ENCODE results near the gene XAB2.
A peak's percentile ranks its signal among the peaks of the same experiment; 100 is the strongest.
"Not testable (repeated sequence)": the region's sequence is repeated elsewhere in the genome, so short reads cannot be mapped to it uniquely, and the experiment has no call there.

The XAB2 gene

GRCh38 chr19:7648265-7649014 is 19.1 kb upstream of the XAB2 start:
- DNase-seq (ENCODE audit: low read depth) = no peak

- no peak for DNase-seq (ENCODE audit: low read depth)
Observed at GRCh38 chr19:7647156-7647555, 17.8 kb upstream of the XAB2 start.

- no peak for DNase-seq (ENCODE audit: low read depth)
Observed at GRCh38 chr19:7646426-7646700, 17.0 kb upstream of the XAB2 start.

GRCh38 chr19:7645656-7646425 is 16.5 kb upstream of the XAB2 start:
- no peak for DNase-seq (ENCODE audit: low read depth)

GRCh38 chr19:7645163-7645562 is 15.8 kb upstream of the XAB2 start:
- DNase-seq (ENCODE audit: low read depth) = no peak

- no peak for DNase-seq (ENCODE audit: low read depth)
Observed at GRCh38 chr19:7644550-7644877, 15.2 kb upstream of the XAB2 start.

- DNase-seq (ENCODE audit: low read depth) = not testable (repeated sequence)
Observed at GRCh38 chr19:7643629-7644549, 14.5 kb upstream of the XAB2 start.

- no peak for DNase-seq (ENCODE audit: low read depth)
Observed at GRCh38 chr19:7643031-7643415, 13.7 kb upstream of the XAB2 start.

- no peak for DNase-seq (ENCODE audit: low read depth)
Observed at GRCh38 chr19:7642295-7643030, 13.1 kb upstream of the XAB2 start.

GRCh38 chr19:7641290-7642276 is 12.2 kb upstream of the XAB2 start:
- no peak for DNase-seq (ENCODE audit: low read depth)

GRCh38 chr19:7640803-7641202 is 11.5 kb upstream of the XAB2 start:
- no peak for DNase-seq (ENCODE audit: low read depth)

- no peak for DNase-seq (ENCODE audit: low read depth)
Observed at GRCh38 chr19:7639863-7640348, 10.6 kb upstream of the XAB2 start.

GRCh38 chr19:7638802-7639465 is 9.6 kb upstream of the XAB2 start:
- DNase-seq (ENCODE audit: low read depth) = no peak

GRCh38 chr19:7637374-7638256 is 8.3 kb upstream of the XAB2 start:
- DNase-seq (ENCODE audit: low read depth) = no peak

- peak; percentile 92 for DNase-seq (ENCODE audit: low read depth)
Observed at GRCh38 chr19:7636691-7637373, 7.5 kb upstream of the XAB2 start, which contains the start of gene STXBP2. Gene STXBP2 (plus strand): TSS chr19:7637110. CDS start chr19:7637150, 40 bp downstream.

- no peak for DNase-seq (ENCODE audit: low read depth)
Observed at GRCh38 chr19:7636317-7636690, 7.0 kb upstream of the XAB2 start.

GRCh38 chr19:7635670-7636069 is 6.3 kb upstream of the XAB2 start:
- DNase-seq (ENCODE audit: low read depth) = no peak

- DNase-seq (ENCODE audit: low read depth) = no peak
Observed at GRCh38 chr19:7633698-7634097, 4.4 kb upstream of the XAB2 start, which contains the start of gene PCP2. Gene PCP2 (minus strand): TSS chr19:7633719. CDS start chr19:7633457, 262 bp downstream.
